ENCODE results near the gene RIN3. TPM values are rescaled to one million over a fixed set of nuclear protein-coding genes. Genes with fewer than 3 reads are reported as not detected.

The RIN3 gene
- total and polyA plus RNA-seq, 2 experiments from 2014 or later, result 3.5 to 5.4 TPM

DNA sequence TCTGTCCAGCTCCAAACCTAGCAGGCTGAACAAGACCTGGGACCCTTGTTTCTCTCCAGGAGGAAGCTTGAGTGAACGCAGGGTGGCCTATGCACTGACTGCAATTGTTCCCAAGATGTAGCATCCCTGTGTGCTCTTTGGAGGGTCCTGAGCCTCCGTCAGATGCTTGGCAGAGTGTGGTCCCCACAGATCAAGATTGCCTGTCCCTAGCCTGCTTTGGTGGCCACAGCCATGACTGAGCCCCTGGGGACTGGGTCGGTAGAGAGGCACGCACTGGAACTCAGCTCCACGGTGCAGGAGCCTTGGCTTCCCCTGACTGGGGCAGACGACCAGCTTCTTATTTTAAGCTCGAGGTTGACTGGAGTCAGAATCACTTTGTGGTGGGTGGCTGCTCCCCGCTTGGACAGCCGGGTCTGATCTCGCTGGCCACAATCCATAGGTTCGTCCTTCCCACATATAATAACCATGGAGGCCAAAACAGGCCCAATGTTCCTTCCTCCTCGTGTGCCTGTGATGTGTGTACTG is 137.1 kb downstream of the RIN3 start:
- Histone ChIP-seq H3K27me3 (no peaks in the 10 kb centered on the region), H3K4me1 (ENCODE audit: low read depth) (peaks cover 7% of the 10 kb centered on the region), H3K36me3 (no peaks in the 10 kb centered on the region), H3K4me3 (no peak overlapping the region), H3K9me3 (ENCODE audit: low read depth) (no peaks in the 10 kb centered on the region), H3K27ac (no peak overlapping the region)
- no peak for TF ChIP-seq CTCF (IDR thresholded peaks at IDR 0.05; ENCODE audit: low read depth, low read length)
- DNase-seq (ENCODE audit: low read depth in 1 of 2, low spot score in 1 of 2), result no peak

- H3K36me3 ChIP-seq, result no peaks in the 10 kb centered on the region
- no peak for TF ChIP-seq CTCF (IDR thresholded peaks at IDR 0.05; ENCODE audit: low read depth, low read length)
- peak in 1 of 2 donors; percentile 45 for DNase-seq (ENCODE audit: low read depth in 1 of 2, low spot score in 1 of 2)
Observed at GRCh38 chr14:92651106-92651757, 137.7 kb downstream of the RIN3 start.

GRCh38 chr14:92651758-92652406 is 138.3 kb downstream of the RIN3 start:
- no peak overlapping the region for H3K27ac ChIP-seq
- no peak overlapping the region for H3K4me3 ChIP-seq
- no peaks in the 10 kb centered on the region for H3K9me3 ChIP-seq (ENCODE audit: low read depth)
- DNase-seq (ENCODE audit: low read depth in 1 of 2, low spot score in 1 of 2), result no peak
- H3K4me1 ChIP-seq (ENCODE audit: low read depth), result peaks cover 5% of the 10 kb centered on the region
- TF ChIP-seq CTCF (IDR thresholded peaks at IDR 0.05; ENCODE audit: low read depth, low read length), result no peak
- H3K27me3 ChIP-seq, result no peaks in the 10 kb centered on the region
- no peaks in the 10 kb centered on the region for H3K36me3 ChIP-seq

More at GRCh38 chr14:92651106-92651757, 137.7 kb downstream of the RIN3 start:
- H3K9me3 ChIP-seq (ENCODE audit: low read depth), result no peaks in the 10 kb centered on the region
- no peak overlapping the region for H3K27ac ChIP-seq
- H3K4me3 ChIP-seq, result no peak overlapping the region
- peaks cover 7% of the 10 kb centered on the region for H3K4me1 ChIP-seq (ENCODE audit: low read depth)
- no peaks in the 10 kb centered on the region for H3K27me3 ChIP-seq

DNA sequence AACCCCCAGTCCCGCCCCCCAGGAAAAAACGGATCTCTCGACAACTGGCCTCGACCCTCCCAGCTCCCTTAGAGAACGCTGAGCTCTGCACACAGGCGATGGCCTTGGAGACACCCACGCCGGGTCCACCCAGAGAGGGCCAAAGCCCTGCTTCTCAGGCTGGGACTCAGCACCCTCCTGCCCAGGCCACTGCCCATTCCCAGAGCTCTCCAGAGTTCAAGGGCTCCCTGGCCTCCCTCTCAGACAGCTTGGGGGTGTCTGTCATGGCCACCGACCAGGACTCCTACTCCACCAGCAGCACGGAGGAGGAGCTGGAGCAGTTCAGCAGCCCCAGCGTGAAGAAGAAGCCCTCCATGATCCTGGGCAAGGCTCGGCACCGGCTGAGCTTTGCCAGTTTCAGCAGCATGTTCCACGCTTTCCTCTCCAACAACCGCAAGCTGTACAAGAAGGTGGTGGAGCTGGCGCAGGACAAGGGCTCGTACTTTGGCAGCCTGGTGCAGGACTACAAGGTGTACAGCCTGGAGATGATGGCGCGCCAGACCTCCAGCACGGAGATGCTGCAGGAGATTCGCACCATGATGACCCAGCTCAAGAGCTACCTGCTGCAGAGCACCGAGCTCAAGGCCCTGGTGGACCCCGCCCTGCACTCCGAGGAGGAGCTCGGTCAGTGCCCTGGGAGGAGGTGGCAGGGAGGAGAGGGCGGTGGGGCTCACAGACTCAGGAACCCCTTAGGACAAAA is 139.0 kb downstream of the RIN3 start:
- no peaks in the 10 kb centered on the region for H3K36me3 ChIP-seq
- no peak overlapping the region for H3K4me3 ChIP-seq
- no peak for DNase-seq (ENCODE audit: low read depth in 1 of 2, low spot score in 1 of 2)
- no peaks in the 10 kb centered on the region for H3K9me3 ChIP-seq (ENCODE audit: low read depth)
- no peaks in the 10 kb centered on the region for H3K4me1 ChIP-seq (ENCODE audit: low read depth)
- no peak overlapping the region for H3K27ac ChIP-seq
- no peak for TF ChIP-seq CTCF (IDR thresholded peaks at IDR 0.05; ENCODE audit: low read depth, low read length)
- H3K27me3 ChIP-seq, result no peaks in the 10 kb centered on the region

- no peak overlapping the region for H3K27ac ChIP-seq
- no peaks in the 10 kb centered on the region for H3K4me1 ChIP-seq (ENCODE audit: low read depth)
- no peak overlapping the region for H3K4me3 ChIP-seq
- H3K9me3 ChIP-seq (ENCODE audit: low read depth), result no peaks in the 10 kb centered on the region
- H3K27me3 ChIP-seq, result no peaks in the 10 kb centered on the region
- no peak for DNase-seq (ENCODE audit: low read depth in 1 of 2, low spot score in 1 of 2)
- no peak for TF ChIP-seq CTCF (IDR thresholded peaks at IDR 0.05; ENCODE audit: low read depth, low read length)
- no peaks in the 10 kb centered on the region for H3K36me3 ChIP-seq
Observed at GRCh38 chr14:92653162-92653651, 139.6 kb downstream of the RIN3 start.

Measured in cardiac muscle cell (in vitro differentiated cells and primary cell).